Measurements from ENCODE around the gene MAEA.
A peak's percentile ranks its signal among the peaks of the same experiment; 100 is the strongest.

Gene MAEA

DNA sequence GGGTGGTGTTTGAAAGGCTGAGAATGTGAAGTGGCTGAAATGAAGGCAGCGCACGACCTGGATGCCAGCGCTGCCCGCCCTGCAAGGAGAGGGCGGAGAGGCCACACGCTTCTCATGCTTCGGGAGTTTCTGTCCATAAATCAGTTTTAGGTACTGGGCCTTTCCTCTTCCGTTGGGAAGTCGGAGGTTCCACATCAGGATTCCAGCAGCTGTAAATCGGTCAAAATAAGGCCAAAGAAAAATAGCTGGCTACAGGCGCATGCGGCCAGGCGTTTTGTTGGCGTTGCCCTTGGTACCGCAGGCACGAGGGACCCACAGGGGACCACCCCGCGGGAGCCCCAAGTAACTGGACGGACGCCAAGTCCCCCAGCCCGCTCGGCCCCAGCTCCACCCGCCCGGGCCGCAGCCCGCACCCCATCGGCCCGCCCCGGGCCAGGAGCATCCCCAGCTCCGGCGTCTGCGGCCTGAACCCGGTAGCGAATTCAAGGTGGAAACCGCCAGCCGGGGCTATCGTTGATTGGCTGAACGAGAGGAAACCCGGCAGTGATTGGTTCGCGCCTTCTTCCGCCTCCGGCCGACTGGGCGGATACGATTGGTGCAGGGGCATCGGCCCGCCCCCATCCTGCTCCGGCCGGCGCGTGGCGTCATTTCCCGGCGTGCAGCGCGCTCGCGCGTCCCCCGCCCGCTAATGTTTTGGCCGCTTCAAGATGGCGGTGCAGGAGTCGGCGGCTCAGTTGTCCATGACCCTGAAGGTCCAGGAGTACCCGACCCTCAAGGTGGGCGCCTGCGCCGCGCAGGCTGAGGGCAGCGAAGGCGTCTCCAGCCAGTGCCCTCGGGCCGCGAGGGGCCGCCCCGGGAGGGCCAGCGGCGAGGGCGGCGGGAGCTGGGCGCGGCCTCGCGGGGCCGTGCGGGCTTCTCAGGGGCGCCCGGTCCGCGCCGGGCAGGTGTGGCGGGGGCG is at the start of gene MAEA:
TSS of gene MAEA (plus strand) at position 685 of the 958 bp plus-strand sequence. CDS start at position 708, 23 bp downstream.
- DNase-seq, result peak; percentile 96

DNA sequence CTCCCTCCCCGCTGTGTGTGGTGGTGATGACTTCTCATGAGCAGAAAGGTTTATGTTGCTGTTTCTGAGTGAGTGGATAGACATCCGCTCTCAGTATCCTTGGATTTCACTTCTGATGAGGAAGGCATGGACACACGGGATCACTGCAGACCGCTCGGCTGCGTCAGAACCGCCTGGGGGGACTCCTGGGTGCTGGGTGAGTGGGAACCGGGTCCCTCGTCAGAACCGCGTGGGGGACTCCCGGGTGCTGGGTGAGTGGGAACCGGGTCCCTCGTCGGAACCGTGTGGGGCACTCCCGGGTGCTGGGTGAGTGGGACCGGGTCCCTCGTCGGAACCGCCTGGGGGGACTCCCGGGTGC is 49.8 kb upstream of the MAEA start:
- no peak for DNase-seq

GRCh38 chr4:1240721-1241465 is 48.8 kb upstream of the MAEA start:
- DNase-seq, result no peak

DNA sequence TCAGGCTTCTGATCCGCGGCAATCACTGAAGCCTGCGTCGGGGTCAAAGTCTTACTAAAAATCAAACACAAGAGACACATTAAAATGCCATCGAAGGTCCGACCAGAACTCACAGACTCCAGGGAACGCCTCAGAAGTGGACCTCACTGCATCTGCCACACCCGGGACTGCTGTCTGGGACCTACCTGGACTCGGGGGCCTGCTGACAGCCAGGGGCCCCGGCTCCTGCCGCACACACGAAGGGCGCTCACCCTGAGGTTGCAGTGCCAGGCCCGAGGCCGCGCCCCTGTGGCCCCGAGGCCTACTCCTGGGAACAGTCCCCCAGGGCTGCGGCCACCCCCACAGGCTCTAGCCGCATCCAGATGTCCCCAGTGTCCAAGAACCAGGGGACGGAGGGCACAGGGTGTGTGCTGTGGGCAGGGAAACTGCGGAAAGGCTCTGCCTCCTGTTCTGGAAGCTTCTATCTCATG is 48.2 kb upstream of the MAEA start:
- DNase-seq, result no peak

DNA sequence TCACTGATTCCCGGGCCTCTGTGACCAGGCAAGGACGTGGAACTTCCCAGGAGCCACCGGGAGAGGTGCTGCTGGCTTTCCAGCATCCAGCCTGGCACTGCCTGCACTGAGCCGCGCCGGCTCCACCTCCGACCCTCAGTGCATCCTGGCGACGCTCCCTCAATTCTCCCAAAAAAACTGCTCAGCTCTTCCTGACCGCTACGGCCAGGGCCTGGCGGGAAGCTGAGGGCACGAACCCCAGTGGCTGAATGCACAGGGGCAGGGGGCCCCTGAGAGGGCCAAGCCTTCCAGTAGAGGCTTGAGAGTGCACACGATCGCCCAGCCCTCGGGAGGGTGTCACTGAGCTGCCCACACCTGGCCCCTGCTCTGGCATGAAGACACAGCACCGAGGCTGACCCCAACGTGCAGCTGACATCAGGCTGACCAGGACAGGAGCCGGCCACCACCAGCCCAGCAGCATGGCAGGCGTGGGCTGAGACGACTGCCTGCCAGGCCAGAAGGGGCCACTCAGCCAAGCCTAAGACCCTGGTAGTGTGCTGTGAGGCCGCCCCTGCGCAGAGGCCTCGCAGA is 47.7 kb upstream of the MAEA start:
- DNase-seq, result no peak

DNA sequence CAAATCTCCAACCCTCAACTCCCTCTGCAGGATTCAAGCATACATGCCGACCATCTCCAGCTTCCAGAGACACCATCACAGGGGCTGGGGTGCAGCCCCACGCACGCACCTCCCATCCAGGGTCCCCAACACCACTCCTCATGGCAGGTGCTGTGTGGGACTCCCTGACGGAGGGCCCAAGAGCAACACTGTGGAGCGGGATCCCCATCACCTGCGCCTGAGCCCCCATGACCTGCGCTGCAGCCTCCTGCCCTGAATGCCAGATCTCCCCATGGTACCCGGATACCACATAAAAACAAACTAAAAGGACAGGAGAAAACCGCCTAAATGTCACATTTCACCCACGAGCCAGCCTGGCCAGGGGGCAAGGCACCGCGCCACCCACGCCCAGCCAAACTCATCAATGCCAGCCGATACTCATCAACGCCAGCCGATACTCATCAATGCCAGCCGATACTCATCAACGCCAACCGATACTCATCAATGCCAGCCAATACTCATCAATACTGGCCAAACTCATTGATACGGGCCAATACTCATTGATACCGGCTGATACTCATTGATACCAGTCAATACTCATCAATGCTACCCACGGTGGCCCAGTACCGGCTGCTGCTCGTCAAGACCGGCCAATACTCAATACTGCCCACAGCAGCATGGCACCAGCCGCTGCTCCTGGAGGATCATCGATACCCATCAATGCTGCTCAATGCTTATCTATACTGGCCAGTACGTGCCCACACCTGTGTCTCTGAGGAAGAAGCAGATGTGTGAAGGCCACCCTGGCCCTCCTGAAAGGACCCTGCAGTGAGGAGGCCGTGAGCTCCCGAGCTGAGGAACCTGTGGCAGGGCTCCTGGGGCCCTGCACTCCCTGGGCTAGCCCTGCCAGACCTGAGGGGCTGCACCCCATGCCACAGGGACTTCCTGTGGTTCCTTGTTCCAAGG is 46.9 kb upstream of the MAEA start:
- no peak for DNase-seq

- no peak for DNase-seq
Measured at GRCh38 chr4:1243451-1244080, 46.1 kb upstream of the MAEA start.

GRCh38 chr4:1244081-1244977 is 45.4 kb upstream of the MAEA start:
- DNase-seq, result no peak

DNA sequence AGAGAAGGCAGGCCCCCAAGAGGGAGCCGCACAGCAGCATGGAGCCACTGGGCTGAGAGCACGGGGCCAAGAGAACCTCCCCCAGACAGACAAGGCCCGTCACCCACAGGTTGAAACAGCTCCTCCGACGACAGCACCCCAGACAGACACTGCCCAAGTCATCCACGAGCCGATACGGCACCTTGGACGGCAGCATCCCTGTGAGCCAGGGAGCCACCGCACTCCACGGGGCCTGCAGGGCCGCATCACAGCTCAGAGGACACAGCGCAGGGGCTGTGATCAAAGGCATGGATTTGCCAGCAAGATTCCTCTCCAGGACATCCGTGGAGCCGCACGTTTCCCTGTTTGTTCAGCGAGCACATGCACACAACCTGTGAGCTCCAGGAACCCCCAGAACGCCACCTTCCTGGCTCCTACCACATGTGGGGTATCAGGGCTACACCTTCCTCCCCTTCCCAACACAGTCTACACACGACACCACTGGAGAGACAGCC is 44.7 kb upstream of the MAEA start:
- DNase-seq, result no peak

DNA sequence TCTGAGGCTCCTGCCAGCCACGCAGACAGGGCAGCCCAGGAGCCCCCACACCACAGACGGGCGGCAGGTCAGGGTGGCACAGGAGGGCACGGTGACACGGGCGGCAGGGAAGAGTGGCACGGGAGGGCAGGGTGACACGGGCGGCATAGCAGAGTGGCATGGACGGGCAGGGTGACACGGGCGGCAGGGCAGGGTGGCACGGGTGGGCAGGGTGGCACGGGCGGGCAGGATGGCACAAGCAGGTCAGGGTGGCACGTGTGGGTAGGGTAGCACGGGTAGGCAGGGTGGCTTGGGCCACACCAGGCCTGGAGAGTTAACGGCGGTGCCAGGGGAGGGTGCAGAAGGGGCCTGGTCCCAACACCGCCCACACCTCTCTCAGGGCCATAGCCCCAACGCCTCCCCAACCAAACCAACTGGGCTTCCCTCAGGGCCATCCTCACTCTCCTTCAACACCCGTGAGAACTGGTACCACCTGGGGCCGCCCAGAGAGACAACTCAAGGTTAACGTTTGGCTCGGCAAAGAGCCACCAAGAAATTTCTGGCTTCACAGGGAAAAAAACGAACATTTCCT is 44.1 kb upstream of the MAEA start:
- DNase-seq, result no peak

DNA sequence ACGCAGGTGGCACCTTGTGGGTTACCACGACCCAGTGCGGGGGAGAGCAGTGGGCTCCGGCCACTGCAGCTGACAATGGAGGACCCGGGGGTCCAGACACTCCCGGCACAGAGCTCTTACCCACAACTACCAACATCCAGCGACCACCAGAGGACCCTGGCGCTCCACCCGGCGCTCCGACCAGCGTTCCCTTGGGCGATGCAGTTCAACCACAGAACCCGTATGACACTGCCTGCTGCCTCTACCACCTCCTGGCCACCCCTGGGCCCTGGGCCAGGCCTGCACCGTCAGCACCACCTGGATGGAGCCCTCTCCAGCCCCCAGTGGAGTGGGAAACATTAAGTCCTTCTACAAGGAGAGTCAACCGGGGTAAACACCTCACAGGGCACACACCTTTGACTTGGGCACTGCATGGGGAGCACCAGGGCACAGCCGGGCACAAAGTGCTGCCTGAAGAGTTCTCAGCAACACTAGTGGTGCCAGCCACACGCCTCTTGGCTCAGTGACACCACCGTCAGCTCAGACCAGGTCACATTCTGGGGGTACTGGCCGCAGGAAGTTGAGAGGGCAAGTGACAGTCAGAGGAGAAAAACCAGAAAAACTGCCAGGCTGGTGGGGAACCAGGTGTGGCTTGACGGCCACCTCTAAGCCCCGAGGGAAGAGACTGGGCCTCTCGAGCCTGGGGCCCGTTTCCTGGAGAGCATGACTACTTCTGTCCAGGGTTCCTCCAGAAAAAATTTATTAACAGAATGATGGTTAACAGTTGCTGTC is 43.4 kb upstream of the MAEA start:
- DNase-seq, result no peak

GRCh38 chr4:1246901-1247863 is 42.5 kb upstream of the MAEA start:
- no peak for DNase-seq

GRCh38 chr4:1247864-1248244 is 41.8 kb upstream of the MAEA start:
- DNase-seq, result no peak

DNA sequence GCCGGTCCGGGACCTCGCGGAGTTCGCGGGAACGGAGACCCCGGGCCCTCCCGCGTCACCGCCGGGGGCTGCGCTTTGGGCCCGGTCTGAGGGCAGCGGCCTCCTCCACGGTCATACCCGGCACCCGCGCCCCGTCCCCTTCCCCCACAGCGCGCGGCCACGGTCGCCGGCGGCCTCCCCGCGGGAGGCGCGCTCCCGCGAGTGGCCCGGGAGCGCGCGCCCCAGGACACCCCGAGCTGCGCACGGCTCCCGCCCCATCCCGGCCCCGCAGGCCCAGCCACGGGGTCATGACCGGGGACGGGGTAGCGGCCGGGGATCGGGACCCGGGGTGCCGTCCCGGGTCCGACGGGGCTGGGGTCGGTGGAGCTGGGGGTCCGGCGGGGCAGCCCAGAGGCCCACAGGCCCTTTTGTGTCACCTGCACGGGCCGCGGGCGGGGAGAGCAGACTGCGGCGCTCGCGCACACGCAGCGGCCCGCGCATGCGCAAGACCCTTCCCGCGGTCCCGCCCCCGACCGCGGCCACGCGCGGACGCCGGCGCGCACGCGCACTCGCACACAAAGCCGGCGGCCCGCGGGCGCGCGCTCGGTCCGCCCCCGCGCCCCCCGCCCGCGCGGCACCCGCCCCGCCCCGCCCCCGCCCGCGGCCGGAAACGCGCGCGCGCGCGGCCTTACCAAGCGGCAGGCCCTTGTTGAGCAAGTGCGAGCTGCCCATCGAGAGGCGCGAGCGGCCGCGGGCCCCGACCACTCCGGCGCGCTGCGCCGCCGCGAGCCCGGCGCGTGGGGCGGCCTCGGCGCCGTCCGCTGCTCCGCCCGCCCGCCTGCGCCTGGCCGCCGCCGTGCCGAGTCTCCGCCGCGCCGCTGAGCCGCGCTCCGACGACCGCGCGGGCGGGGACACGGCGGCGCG is 41.2 kb upstream of the MAEA start, which contains the start of gene CTBP1:
TSS of gene CTBP1 (minus strand) at position 886 of the 903 bp plus-strand sequence. CDS start 7,799 bp downstream, outside the sequence.
- peak; percentile 78 for DNase-seq

DNA sequence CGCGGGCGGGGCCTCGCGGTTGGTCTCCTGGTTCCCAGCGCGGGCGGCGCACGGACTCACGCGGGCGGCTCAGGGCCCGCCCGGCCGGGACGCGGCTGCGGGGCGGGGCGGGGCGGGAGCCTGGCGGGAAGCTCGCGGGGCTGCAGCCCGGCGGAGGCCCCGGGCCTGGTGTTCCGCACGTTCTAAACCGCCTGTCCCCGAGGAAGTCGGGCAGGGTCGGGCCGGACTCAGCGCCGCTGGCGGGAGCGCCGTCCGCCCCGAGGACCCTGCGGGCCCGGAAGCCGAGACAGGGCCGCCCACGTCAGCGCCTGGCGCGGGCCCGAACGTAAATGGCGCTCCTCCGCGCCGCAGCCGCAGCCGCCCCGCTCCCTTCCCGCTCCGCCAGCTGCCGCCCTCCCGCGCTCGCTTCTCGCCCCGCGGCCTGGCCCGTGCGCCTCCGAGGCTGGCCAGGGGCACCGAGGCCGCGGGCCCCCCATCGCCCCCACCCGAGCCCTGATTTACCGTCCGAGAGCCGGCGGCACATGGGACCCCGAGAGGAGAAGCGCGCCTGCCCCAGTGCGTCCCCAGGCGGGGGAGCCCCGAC is 40.5 kb upstream of the MAEA start:
- DNase-seq, result peak; percentile 82

DNA sequence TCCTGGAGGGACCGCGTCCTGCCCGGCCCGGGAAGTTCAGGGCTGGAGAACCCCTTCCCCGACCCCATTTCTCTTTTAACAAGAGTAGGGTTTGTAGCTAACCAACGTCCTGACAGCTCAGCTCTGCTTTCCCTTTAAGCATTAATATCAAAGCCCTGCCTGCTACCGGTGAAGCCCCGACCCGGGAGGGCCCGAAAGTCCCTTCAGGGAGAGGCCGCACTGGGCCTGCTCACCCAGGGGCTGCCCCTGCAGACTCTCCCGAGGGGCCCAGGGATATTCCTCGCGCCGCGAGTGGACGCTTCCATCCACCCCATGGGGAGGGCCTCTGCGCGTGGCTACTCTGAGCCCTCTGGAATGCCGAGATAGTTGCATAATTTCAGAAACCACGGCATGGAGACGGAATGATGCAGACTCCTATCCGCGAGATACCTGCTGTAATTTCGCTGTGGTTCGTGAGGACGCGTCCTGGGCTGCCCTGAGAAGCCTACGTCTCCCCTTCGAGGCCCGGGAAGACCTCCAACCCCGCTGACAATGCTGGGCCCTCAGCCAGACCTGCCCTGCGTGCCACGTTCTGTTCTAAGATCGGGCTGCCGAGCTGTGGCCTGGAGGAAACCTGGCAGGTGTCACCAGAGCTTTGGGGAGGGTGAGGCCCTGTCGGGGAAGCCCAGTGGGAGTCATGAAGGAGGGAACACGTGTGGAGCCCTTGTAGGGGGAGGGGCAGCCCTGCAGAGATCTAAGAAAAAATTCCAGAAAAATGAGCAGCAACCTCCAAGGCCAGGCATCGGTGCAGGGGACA is 39.8 kb upstream of the MAEA start:
- DNase-seq, result peak; percentile 41

Data from activated CD4-positive, alpha-beta T cell treated with anti-CD3 and anti-CD28 coated beads, Interleukin-2, amount 50 U/mL, for 1 hour (primary cell).